GM12891 (cell line): Measurements from ENCODE around the gene CAB39.

Source experiments
- DNase-seq: peaks from one replicate; pipeline ENCODE4 v3.0.0; 2011; ENCODE audit warnings: low spot score; ENCODE audit not compliant: insufficient read length
- FAIRE-seq: peaks from 2 replicates; lab custom pipeline; 2011; peaks lifted over from hg19 to GRCh38; lab: Jason Lieb, UNC
- PAX5 ChIP-seq: IDR thresholded peaks from 2 replicates; pipeline ENCODE4 v1.6.1; 2011; ENCODE audit warnings: low read length, moderate library complexity, mild to moderate bottlenecking; ENCODE audit not compliant: insufficient read depth, severe bottlenecking
- POLR2A ChIP-seq: IDR thresholded peaks from 2 replicates; pipeline ENCODE4 v1.6.1; 2011; ENCODE audit warnings: low read depth, low read length, control low read depth
- POLR2AphosphoS5 ChIP-seq: IDR thresholded peaks from 2 replicates; pipeline ENCODE4 v1.6.1; 2011; ENCODE audit warnings: low read depth, low read length, control low read depth
- POU2F2 ChIP-seq: IDR thresholded peaks from 2 replicates; pipeline ENCODE4 v1.6.1; 2011; ENCODE audit warnings: low read depth, mild to moderate bottlenecking, control low read depth, low read length, moderate library complexity
- SPI1 ChIP-seq: IDR thresholded peaks from 2 replicates; pipeline ENCODE4 v1.6.1; 2011; ENCODE audit warnings: low read depth, low read length, control low read depth
- TAF1 ChIP-seq: IDR thresholded peaks from 2 replicates; pipeline ENCODE4 v1.6.1; 2011; ENCODE audit warnings: low read depth, low read length, control low read depth

Gene CAB39

DNA sequence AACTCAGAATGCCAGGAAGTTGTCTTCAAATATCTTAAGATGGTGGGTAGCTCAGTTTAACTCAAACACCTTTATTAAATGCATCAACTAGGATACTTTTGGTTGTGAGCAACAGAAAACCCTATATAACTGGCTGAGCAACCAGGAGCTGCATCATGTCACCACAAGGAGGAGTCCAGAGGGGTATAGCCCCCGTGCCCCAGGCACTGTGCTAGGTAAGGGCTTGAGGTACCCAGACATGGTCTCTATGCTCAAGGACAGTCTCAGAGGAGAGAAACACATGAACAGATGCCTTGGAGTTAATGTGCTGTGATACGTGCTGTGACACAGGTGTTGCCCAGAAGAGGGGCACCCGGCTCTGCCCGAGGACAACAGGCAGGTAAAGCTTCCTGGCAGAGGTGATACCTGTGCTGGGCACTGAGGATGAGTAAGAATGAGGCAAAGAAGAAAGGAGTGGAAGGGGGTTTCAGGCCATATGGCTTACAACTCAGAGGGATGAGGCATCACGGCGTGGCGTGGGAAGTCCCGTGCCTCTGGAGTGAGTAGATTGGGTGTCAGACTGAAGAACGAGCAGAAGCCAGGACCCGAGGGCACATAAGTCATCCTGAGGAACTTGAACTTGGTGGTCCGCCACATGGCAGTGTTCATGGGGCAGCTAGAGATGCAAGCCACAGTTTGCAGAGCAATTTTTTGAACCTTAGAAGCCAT lies 32.0 kb upstream of the CAB39 start:
- TF ChIP-seq POLR2AphosphoS5 = no peak
- FAIRE-seq (no peak), DNase-seq (no peak)

DNA sequence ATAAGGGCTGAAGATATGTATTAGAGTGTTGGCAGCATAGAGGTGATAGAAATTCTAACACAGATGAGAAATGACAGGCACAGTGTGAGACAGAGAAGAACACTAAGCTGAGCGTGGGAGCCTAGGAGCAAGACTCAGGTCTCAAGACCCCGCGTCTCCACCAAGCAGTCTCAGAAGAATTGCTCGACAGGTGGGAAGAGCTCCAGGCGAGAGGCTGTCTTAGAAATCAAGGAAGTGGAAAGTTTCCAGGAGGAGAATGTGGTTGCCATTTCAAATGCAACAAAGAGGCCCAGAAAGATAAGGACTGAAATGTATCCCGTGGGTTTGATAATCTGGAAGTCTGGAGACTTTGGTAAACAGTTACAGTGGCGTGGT lies 31.5 kb upstream of the CAB39 start:
- FAIRE-seq (no peak), DNase-seq (no peak)
- no peak for TF ChIP-seq POLR2A
- TF ChIP-seq TAF1 = no peak
- no peak for TF ChIP-seq POLR2AphosphoS5
- no peak for TF ChIP-seq SPI1
- TF ChIP-seq POU2F2 = no peak
- TF ChIP-seq PAX5 = no peak

DNA sequence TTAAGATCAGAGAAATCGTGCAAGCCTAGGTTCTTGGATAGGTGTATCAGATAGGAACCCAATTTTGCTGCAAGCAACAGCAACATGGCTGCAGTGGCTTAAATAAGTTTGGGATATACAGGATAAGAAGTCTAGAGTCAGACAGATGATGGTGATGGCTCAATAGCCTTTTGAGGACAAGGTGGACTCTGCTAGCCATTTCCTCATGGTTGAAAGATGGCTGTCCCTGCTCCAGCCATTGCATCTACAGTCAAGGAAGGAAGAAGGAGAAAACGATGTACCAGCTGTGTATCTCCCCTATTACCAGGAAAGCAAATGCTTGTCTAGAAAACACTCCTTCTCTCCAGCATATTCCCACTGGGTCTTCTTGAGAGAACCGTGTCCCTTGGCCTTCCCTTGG lies 30.1 kb upstream of the CAB39 start:
- DNase-seq = no peak

GRCh38 chr2:230684270-230685168 lies 28.1 kb upstream of the CAB39 start:
- peak; percentile 54 for FAIRE-seq
- DNase-seq = no peak

More for the DNA sequence above, 30.1 kb upstream of the CAB39 start:
- no peak for FAIRE-seq
- no peak for TF ChIP-seq PAX5
- TF ChIP-seq TAF1 = no peak
- TF ChIP-seq POLR2A = no peak
- TF ChIP-seq POU2F2 = no peak
- no peak for TF ChIP-seq POLR2AphosphoS5
- no peak for TF ChIP-seq SPI1

DNA sequence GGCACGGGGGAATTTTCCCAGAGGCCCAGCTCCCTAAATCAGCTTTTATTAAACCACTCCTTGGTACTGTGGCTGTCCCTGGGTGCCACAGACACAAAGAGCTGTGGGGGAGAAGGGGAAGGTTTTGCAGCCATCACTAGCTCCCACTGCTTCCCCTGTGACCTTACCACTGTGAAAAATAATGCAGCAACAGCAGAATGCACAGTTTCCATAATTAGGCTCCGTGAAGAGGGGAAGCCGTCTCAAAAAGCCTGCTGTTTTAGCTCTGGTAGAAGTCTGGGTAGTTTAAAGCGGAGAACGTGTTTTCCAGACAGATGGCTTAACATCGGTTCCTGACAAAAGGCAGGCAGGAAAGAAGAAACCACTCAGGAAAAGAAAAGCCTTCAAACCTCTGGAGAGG lies 27.5 kb upstream of the CAB39 start:
- FAIRE-seq (no peak), DNase-seq (no peak)
- TF ChIP-seq PAX5 (no peak), TAF1 (no peak), POU2F2 (no peak), SPI1 (no peak), POLR2AphosphoS5 (no peak), POLR2A (no peak)

More at GRCh38 chr2:230684270-230685168, 28.1 kb upstream of the CAB39 start:
- TF ChIP-seq POU2F2 (no peak), TAF1 (no peak), POLR2A (no peak), POLR2AphosphoS5 (no peak), PAX5 (no peak), SPI1 (no peak)

DNA sequence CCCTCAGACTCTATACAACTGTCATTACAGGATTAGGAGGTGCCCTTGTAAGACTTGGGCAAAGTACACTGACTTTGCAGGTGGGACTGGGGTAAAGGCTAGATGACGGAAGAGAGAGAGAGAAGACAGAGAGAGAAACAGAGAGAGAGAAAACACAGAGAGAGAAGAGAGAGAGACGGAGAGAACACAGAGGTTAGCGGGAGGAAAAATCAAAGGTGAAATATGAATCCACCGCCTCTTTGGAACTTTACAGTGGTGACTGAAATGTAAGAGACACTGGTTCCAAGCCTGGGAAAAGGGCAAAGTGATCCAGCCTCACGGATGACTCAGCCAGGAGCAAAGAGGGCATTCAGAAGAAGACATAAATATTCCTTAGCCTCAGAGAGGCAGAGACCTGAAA lies 25.1 kb upstream of the CAB39 start:
- no peak for DNase-seq
- TF ChIP-seq POU2F2 (no peak), PAX5 (no peak), SPI1 (no peak), POLR2A (no peak), POLR2AphosphoS5 (no peak)
- no peak for FAIRE-seq

DNA sequence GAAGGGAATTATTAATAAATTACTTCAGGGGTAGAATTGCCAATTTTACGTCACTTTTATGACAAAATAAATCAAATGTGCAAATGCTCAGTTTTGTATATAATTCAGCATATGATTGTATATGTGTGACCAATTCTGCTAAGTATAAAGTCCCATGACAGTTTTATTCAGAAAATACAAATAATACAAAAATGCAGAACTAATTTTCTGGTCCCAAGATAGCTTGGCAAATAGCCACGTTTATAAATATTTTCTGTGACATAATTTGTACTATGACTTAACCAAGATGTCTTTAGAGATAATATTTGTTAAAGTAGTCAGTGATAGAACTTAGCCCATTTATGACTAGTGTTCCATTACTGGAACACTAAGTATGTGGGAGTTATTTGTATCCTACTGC lies 24.2 kb upstream of the CAB39 start:
- DNase-seq = no peak
- TF ChIP-seq TAF1 (no peak), POU2F2 (no peak), POLR2AphosphoS5 (no peak), PAX5 (no peak), POLR2A (no peak), SPI1 (no peak)
- peak; percentile 33 for FAIRE-seq

DNA sequence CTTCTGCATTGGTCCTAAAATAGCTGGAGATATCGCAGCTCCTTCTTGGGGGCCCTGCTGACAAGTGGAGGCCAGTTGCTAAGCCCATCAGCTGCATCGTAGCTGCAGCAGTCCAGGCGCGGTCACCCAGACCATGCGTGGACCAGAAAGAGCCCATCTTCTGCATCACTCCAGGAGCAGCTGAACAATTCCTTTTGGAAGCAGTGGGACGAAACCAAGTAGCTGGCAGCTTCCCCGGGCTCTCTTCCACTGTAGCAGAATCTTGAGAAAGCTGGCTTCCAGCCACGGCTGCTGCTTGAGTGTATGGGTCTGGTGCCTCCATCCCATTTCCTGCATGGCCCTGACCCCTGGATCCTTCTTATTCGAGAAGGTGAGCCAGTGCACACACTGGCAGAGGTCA lies 22.2 kb upstream of the CAB39 start:
- FAIRE-seq (no peak), DNase-seq (no peak)
- TF ChIP-seq POLR2AphosphoS5 (no peak), SPI1 (no peak), POU2F2 (no peak), PAX5 (no peak), TAF1 (no peak), POLR2A (no peak)

GRCh38 chr2:230691005-230691647 lies 21.5 kb upstream of the CAB39 start:
- no peak for FAIRE-seq

More at GRCh38 chr2:230691005-230691647, 21.5 kb upstream of the CAB39 start:
- no peak for DNase-seq
- TF ChIP-seq POLR2AphosphoS5 (no peak), POU2F2 (no peak), SPI1 (no peak), POLR2A (no peak), TAF1 (no peak), PAX5 (no peak)
